GF-D8 (cell line): ENCODE data around the gene HGFAC.
"Not testable (repeated sequence)": the region's sequence is repeated elsewhere in the genome, so short reads cannot be mapped to it uniquely, and the experiment has no call there.

Experiments used
- DNase-seq: peaks from one replicate; lab custom pipeline; 2025; lab: John Stamatoyannopoulos, UW

Gene HGFAC

DNA sequence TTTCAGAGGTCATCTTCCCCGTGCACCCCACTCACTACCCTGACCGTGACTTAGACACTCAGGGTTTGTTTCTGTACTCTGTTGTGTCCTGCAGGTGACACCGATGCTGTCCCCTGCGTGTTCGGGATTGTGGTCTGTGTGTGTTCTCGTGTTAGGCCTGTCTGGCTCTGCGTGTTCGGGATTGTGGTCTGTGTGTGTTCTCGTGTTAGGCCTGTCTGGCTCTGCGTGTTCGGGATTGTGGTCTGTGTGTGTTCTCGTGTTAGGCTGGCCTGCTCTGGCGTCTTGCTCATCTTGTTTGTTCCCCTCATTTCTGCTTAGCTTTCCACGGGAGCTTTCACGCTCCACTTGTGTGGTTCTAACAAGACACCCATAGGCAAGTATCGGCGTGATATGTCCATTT lies 30.6 kb upstream of the HGFAC start:
- not testable (repeated sequence) for DNase-seq

GRCh38 chr4:3411676-3412075 lies 30.1 kb upstream of the HGFAC start:
- DNase-seq, result no peak

DNA sequence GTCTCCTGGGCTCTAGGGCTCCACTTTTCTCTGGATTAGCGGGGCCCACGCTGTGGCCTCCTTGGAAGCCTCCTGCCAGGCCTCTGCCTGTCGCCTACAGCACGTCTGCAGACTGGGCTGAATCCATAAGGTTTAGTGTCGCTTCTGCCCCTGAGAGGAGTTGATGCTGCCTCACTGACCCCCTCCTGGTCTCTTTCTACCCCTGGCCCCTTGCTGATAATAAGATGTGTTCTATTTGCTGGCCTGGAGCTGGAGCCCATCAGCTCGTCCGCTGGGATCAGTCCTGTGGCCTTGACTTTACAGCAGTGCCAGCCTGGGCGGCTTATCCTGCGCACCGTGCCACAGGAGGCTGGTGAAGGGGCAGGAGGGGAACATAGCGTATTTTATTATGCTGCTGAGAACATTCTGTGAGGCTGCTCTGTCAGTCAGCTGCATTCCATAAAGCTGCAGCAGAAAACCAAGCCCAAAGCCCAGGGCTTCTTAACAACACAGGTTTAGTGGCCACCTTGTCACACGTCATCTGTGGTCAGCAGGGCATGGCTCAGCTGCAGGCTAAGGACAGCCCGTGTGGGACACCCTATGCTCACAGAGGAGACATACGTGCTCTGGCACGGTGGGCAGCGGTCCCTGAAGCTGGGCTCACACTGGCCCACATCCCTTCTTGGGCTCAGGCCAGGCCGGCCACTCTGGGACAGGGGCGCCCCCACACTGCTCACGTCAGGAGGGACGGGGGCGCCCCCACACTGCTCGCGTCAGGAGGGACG lies 29.3 kb upstream of the HGFAC start:
- DNase-seq, result no peak

DNA sequence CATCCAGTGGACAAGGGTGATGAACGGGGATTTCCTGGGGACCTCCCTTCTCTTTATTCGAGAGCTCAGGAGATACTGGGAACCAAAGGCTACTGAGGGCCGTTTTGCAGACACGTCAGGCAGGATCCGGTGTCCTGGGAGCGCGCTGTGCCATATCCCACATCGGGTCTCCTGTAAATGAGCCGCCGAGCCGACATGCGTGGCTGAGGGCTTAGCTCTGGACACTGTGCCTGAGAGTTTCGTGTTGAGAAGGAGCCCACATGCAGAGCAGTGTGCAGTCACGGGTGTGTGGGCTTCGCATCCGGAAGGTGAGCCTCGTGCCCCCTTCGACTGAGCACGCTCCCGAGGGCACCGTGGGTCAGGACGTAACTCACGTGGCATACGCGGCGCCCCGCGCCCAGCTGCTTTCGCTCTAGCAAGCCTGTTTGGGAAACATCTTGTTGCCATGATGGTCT lies 28.5 kb upstream of the HGFAC start:
- DNase-seq, result no peak

GRCh38 chr4:3413675-3414420 lies 27.9 kb upstream of the HGFAC start:
- no peak for DNase-seq

GRCh38 chr4:3414421-3415279 lies 27.1 kb upstream of the HGFAC start:
- no peak for DNase-seq

DNA sequence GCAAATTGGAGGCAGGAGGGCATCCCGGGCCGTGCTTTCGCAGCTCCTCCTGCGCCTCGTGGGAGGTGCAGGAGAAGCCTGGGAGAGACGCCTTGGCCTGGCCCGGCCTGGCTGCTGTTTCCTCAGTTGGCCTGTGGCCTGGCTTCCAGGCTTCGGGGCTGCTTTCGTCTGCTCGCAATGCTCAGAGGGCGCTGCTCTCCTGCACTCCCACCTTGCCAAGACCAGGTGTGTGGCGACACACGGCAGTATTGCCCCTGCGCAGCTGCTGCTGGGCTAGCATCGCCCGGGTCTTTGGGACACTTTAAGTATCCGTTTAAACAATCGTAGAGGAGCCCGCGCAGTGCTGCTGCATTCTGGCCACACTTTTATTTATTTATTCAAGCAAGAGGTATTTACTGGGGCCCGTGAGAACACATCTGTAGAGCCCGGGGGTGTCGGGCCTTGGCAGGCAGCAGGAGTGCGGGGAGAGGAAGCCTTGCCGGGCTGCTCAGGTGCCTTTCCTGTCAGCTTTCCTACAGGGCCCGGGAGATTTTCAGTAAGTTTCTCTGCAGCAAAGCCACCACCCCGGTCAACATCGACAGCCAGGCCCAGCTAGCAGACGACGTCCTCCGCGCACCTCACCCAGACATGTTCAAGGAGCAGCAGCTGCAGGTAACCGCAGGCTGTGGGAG lies 26.2 kb upstream of the HGFAC start:
- no peak for DNase-seq

DNA sequence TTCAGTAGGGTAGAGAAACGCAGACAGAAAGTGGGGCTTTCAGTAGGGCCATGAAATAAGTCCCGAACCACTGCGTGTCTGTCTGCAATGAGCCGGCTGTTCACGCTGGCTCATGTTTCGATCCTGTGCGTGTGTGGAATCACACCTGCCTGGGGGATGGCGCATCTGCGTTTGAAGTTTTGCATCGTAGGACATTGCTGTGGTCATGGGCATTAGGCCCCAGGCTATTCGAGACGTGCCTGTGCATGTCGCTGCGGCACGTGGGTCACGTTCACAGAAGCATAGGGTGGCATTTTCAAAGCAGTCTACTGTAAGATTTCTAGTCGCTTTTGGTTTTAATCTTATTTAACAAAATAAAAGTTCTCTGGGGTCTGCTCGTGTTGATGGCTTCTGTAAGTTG lies 25.5 kb upstream of the HGFAC start:
- no peak for DNase-seq

- no peak for DNase-seq
These were observed 24.9 kb upstream of the HGFAC start for GRCh38 chr4:3416821-3417221.

DNA sequence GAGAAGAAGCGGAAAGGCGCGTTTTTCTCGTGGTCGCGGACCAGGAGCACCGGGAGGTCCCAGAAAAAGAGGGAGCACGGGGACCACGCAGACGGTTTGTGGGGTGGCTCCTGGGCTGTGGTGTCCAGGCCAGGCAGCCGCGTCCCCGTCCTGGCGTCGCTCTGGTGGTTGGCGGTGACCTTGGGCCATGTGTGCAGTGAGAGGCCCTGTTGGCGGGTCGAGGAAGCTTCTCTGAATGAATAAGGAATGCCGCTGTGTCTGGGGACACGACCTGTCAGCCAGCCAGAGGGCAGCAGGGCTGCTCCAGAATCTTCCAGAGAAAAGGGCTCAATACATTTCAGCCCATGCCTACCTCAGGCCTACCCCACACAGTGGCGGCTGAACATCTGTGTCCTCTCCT lies 24.3 kb upstream of the HGFAC start:
- no peak for DNase-seq

DNA sequence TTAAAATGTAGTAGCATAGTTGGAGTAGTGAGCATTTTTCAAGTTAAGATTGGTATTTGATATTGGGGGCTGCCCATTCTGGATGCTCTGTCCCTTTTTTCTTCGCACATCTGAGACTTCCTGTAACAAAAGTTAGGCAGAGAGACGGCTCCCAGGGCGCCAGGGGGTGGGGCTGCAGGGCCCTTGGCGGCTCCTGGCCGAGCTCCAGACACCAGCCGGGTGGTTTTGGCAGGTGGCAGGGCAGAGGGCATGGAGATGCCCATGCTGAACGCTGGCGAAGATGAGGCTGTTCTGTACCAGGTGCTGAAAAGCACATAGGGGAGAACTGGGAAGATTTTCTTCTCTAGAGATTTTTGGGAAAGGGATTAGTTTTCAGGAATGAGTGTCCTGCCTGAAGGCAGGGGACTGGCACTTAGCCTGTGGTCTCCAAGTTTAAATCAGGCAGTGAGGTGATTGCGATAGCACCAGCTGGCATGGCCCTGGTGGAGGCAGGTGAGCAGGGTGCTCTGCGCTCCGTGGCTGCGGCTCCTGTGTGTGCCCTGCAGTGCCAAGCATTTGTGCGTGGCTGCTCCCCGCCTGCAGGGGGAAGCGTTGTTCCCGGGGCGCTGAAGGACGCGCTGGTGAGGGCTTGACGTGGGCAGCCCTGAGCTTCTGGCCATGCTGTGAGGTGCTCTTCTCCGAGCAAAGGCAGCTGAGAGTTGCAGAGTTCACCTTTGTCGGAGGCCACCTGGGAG lies 23.6 kb upstream of the HGFAC start:
- no peak for DNase-seq

DNA sequence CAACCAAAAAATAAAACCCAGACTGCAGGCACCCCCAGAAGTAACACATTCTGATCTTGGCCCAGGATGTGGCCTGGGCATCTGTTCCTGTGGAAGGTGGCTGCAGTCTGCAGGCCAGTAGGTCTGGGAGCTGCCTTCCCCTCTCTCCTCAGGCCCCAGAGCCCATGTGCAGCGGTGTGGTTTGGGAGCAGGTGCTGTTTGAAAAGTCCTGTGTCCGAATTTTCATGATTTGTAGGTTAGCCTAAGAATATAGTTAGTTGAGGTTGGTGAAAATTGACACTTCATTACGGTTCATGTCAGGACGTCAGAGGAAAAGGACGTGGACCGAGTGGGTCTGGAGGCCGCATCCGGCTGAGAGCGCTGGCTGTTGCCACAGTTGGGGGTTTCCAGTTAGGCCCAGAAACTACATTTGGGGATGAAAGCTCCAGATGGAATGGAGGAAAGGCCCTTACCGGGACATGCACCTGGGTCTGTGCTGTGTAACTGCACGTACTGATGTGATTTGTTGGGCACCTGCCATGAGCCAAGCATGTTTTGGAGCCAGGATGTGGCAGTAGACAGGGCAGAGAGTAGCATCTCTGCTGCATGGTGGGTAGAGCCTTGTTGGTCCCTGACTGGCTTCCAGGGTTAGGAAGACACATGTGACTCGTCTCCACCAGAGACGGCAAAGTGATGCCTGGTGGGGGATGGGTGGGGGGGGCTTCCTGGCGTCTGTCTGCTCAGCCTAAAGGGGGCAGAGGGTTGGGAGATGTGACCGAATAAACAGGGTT lies 21.7 kb upstream of the HGFAC start:
- no peak for DNase-seq

DNA sequence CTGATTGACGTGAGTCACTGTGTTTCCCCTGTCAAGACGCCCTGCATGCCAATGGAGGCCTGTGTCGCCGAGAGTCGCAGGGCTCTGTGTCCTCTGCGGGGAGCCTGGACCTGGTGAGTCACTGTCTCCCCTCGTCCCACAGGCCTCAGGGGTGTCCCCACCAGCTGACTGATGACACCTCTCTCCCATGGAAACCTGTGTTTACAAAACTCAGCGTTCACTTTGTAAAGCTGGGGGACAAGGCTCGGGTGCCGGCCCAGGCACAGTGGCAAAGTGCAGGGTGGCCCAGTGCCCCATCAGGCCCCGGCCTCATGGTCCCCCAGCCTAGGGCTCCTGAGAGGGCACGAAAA lies 21.2 kb upstream of the HGFAC start:
- no peak for DNase-seq

DNA sequence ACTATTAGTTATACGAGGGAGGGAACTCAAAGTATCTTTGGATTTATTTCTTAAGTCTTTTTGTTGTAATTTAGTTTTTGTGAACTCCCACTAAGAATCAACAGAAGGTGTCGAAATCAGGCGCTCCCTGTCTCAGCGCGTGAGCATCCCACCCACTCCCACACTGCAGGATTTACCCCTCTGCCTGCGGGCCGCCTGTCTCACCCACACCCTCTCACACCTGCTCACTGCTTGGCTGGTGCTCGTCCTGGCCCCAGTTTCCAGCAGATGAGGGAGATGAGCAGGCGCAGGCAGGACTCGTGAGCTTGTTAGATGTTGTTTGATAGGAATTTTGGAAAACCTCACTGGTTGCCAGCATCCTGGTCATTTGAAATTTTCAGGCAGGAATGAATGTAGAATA lies 20.8 kb upstream of the HGFAC start:
- no peak for DNase-seq

- no peak for DNase-seq
These were observed 20.3 kb upstream of the HGFAC start for GRCh38 chr4:3421470-3421869.

DNA sequence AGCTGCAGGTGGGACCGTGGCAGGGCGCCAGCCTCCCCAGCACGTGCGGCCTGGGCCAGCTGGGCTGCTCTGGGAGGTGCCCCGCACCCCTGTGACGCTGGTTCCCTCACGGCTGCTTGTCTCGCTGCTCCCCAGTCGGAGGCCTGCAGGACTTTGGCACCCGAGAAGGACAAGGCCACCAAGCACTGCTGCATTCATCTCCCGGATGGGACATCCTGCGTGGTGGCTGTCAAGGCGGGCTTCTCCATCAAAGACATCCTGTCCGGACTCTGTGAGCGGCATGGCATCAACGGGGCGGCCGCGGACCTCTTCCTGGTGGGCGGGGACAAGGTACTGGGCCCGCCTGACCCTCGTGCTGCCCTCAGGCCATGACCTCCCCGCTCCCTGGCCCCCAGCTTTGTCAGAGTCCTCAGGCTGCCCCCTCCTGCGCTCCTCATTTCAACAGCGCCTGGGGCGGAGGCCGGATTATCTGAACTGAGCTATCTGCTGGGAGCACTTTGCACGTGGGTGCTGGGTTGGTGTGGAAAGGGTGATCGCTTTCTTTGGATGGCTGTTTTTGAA lies 19.4 kb upstream of the HGFAC start:
- no peak for DNase-seq

DNA sequence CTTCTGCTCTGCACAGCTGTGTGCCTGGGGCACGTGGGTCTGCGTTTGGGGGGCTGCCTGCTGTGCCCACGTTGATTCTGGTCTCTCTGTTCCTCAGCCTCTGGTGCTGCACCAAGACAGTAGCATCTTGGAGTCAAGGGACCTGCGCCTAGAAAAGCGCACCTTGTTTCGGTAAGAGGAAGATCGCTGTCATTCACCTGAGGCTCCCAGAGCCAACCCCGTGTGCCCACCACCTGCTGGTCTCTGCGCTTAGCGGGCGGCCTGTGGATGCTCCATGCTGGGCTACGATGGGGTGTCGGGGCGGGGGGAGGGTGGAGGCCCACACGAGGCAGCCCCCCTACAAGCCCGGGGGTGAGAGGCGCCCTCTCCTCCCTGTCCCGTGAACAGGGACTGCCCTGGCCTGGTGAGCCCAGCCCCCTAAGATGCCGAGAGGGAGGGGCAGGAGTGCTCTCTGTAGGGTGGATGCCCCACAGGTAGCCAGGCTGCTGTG lies 18.9 kb upstream of the HGFAC start:
- DNase-seq, result no peak

- DNase-seq, result no peak
These were observed 18.4 kb upstream of the HGFAC start for GRCh38 chr4:3423406-3423805.

DNA sequence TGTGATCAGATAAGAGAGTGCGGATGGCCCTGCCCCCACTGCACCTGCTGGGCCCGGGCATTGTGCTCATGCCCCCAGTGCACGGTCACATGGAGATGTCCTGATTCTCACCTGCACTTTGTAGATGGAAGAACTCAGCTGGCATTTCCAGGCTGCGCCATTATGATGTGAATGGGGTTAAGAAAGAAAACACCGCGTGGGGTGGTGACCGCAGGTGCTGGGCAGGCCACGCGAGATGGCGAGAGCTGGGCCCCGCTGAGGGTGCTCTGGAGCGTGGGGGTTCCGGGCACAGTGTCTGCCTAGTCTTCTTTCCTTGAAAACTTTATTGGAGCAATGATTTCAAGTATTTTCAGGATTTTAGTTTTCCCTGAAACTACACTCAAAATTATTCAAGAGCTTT lies 17.8 kb upstream of the HGFAC start:
- DNase-seq, result no peak

GRCh38 chr4:3424522-3425095 lies 17.2 kb upstream of the HGFAC start:
- DNase-seq, result no peak
